ENCODE data around the gene SLC13A2.
"Not testable (repeated sequence)": the region's sequence is repeated elsewhere in the genome, so short reads cannot be mapped to it uniquely, and the experiment has no call there.

The SLC13A2 gene

DNA sequence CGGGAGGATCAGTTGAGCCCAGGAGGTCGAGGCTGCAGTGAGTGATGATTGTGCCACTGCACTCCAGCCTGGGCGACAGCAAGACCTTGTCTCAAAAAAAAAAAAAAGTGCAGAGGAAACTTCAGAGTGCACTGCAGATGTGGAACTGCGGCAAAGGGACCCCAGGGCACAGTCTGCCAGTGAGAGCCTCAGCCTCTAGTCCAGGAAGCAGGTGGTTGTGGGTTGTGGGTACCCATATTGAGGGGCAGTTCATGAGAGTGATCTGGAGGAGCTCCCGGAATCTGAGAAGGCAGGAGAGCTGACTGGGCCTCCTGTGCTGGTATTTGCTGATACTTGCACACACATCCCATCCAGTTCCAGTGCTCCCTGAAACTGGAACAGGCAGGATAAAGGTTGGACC, 45.8 kb downstream of the SLC13A2 start:
- peak; percentile 49 for DNase-seq

DNA sequence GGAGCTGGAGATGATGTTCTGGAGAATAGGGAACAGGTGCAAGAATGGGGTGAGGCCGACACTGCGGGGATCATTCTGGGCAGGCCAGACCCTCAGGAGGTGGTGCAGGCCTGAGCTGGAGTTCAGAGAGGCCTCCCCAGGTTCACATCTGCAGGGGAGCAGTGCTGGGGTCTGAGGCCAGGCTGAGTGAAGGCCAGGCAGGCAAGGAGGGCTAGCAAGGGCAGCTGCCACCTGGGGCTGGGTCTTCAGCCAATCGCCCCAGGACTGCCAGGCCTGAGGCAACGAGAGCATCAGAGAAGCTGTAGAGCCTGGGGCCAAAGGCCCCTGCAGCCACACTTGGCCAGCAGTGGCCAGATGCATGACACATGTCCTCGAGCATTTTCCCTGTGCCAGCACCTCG, 47.2 kb downstream of the SLC13A2 start:
- no peak for DNase-seq

DNA sequence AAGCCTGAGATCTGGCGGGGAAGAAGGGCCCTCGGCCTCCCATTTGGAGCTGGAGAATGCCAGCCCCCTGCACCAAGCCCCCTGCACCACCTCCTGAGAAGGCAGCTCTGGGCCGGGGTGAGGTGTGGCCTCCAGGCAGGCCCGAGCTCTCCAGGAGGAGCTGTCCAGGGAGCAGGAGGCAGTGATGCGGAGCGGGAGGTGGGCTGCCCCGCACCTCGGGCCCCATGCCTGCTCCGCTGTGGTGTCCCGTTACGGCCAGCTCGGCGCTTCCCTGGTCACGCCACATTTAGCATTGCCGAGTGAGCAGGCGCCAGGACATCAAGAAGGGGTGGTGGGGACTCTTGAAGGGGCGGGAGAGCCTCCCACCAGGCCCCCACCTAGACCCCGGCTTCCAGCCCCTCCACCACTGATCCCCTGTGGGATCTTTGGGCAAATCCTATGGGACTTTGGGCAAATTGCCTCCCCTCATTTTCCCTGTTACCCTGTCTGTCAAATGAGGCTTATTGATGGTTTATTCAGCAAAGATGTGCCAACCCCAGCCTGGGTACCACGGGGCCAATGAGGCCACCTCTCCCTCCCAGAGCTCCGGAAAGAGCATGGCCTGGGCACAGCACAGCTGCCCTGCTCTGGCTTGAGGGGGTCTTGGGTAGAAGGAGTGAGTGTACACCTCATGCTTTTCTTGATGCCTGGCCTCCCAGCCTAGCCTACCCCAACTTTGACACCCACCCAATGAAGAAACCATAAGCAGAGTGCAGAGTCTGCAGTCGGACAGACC, 48.1 kb downstream of the SLC13A2 start:
- no peak for DNase-seq

DNA sequence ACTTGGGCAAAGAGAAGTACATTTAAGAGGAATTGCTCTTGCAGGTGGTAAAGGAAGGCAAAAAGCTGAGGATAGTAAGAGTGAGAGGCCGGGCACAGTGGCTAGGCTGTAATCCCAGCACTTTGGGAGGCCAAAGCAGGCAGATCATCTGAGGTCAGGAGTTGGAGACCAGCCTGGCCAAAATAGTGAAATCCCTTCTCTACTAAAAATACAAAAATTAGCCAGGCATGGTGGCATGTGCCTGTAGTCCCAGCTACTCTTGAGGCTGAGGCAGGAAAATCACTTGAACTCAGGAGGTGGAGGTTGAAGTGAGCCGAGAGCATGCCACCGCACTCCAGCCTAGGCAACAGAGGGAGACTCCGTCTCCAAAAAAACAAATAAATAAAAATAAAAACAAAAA, 48.8 kb downstream of the SLC13A2 start:
- DNase-seq = not testable (repeated sequence)

DNA sequence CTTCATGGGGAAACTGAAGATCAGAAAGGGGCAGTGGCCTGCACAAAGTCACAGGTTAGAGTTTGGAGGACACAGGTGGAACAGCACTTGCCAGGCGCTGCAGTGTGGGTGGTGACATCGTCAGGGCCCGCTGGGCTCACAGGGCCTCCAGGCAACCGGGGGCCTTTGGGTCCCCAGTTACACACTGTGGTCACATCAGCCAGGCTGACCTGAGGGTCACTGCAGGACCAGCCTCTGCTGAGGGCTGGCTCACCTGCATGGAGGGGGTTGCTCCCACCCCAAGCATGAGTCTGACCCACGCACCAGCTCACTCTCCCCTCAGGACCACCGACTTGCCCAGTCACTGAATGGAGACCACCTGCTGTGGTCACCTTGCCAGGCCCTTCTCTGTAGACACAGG, 49.7 kb downstream of the SLC13A2 start:
- no peak for DNase-seq

DNA sequence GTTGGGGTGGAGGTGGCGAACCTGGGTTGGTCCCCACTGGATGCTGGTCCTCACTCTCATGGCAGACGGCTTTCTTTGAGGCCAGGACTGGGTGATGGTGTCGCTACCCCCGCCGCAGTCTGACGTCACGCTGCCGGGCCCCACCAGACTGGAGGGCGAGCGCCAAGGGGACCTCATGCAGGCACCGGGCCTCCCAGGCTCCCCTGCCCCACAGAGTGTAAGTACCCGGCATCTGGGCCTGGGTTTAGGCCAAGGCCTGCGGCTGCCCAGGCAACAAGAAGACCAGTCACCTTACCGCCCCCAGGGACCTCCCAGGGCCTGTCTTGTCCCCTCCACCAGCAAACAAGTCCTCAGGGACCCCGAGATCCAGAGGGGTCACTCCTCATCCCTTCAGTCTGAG, 50.4 kb downstream of the SLC13A2 start:
- no peak for DNase-seq

DNA sequence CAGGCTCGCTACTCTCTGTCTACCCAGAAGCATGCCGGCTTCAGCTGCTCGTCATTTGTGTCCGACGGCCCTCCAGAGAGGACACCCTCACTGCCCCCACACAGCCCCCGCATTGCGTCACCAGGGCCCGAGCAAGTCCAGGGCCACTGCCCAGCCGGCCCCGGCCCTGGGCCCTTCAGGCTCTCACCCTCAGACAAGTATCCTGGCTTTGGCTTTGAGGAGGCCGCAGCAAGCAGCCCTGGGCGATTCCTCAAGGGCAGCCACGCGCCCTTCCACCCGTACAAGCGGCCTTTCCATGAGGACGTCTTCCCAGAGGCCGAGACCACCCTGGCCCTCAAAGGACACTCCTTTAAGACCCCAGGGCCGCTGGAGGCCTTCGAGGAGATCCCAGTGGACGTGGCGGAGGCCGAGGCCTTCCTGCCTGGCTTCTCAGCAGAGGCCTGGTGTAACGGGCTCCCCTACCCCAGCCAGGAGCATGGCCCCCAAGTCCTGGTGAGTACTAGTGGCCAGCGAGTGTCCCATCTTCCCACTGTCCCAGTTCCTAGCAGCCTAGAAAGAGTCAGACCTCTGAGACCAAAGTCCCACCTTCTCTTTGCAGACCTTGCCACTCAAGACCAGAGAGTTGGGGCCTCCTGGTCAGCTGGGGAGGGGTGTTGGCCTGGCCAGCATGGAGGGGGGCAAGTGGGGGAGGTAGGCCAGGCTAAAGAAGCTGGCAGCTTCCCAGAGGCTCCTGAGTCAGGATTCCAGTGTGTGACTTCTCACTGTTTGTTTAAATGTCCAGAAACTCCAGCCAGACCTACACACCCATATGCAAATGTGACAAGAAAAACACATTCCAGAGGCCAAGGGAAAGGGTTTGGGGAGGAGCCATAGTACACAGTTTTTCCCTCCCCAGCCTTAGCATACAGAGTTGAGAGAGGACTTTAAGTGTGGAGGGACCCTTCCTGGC, 51.3 kb downstream of the SLC13A2 start:
- no peak for DNase-seq

DNA sequence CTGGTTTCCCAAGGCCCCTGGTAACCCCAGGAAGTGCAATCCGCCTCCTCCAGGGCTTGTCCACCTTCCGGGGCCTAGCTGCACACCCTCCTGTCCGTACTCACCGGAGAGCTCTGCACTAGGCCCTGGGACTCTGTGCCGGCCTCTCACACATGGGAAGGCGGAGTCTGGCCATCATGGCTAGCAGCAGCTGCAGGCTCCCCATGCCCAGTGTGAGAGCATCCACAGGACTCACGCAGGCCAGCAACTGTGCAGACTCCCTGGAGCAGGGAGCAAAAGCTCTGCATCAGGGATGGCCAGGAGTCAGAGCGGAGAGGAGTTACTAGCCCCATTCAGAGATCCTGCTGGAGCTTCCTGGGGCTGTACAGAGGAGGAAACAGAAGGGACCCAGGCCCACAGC, 52.9 kb downstream of the SLC13A2 start:
- no peak for DNase-seq

DNA sequence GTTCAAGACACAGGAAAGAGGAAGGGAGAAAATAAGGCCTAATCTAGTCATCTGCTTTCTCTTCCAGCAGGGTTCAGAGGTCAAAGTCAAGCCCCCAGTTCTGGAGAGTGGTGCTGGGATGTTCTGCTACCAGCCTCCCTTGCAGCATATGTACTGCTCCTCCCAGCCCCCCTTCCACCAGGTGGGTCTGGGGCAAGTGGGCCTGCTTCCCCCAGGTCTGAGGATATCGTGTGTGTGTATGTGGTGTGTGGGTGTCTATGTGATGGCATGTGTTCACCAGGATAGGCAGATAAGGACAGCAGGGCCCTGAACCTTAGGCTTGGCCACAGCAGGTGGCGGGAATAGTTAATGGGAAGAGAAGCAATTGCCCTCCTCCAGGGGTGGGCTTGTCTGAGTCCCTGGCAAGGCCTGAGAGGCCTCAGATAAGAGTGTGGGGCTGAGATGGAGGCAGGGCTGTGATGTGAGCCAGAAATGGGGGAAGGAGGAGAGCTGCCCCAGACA, 53.8 kb downstream of the SLC13A2 start:
- no peak for DNase-seq

DNA sequence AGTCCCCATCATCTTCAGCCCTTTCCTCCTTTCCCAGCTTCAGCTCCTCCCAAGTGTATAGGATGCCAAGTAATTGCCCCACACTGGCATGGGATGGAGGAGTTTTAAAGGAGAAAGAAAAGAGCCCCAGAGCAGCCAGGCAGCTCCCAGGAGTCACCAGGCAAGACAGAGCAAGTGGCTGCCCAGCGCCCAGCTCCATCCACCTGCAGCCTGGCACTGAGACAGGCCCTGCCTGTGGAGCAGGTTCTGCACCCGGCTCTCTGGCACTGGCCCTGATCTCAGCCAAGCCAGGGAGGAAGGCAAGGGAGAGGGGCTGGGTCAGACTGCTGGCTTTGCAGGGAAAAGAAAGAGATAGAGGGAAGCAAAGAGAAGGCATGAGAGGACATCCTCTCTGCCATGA, 54.4 kb downstream of the SLC13A2 start:
- no peak for DNase-seq

DNA sequence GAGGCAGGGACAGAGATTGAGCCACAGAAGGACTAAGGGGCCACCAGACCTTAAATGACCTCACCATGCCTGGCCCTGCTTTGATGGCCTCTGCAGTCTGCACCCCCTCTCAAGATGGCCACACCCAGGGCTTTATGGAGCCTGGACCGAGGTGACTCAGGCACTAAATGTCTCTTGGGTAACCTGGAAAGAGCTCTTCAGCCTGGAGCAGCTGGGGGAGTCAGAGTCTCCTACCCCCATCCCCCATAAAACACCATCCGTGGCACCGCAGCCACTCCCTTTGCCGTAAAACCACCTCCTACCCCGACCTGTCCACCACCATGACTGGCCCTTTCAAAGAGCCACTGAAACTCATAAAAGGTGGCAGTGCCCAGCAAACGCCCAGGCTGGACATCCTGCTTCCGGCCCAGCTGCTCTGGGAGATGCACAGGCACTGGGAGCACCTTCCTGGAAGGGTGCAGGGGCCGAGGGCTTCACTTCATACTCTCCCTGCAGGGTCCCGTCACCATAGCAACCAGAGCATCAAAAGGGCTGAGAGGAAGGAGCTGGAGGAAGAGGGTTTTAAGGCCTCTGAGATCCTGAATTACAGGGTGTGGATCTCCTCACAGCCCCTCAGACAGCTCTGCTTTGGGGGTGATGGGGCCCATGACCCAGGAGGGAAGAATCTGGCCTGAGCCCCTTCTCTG, 55.0 kb downstream of the SLC13A2 start:
- DNase-seq = no peak

DNA sequence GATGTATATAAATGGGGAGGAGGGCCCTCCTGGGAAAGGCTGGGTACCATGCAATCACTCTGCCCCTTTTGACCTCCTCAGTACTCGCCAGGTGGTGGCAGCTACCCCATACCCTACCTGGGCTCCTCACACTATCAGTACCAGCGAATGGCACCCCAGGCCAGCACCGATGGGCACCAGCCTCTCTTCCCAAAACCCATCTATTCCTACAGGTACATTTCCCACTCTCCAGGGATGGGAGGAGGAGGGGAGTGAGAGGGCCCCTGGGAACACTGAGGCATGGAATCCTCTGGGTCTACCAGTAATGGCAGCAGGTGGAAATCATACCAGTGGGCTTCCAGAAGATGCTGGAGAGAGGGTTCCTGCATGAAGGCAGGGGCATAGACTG, 55.6 kb downstream of the SLC13A2 start:
- no peak for DNase-seq

DNA sequence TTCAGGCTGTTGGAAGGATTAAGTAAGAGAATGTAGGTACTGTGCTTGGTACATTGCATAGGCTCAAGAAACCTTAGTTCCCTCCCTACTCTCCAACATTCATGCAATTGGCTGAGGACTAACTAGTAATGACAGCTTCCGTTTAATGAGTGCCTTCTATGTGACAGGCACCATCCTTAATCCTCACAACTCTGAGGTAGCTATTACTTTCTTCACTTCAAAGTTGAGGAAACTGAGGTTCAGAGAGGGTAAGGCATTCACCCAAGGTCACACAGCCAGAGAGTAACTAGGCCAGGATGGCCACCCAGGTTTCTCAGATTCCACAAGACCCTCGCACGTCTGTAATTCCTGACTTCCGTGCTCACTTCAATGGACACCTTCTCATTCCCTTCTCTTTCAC, 56.8 kb downstream of the SLC13A2 start:
- DNase-seq = no peak

DNA sequence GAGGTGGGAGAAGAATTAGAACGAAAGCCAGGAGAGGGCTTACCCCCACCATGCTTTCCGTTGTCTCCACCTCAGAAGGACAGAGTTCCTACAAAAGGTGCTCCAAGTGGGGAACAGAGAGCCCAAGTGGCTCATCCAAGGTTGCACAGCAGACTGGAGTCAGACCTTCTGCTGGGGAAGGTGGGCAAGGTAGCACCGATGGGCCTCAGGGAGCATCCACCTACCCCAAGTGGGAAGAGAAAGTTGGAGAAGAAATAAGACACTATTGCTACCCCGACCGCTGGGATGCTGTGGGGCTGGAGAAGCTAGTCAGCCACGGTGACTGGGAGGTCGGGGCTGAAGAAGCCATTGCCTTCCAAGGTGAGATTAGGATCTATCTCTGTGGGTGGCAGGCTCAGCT, 57.5 kb downstream of the SLC13A2 start:
- no peak for DNase-seq

DNA sequence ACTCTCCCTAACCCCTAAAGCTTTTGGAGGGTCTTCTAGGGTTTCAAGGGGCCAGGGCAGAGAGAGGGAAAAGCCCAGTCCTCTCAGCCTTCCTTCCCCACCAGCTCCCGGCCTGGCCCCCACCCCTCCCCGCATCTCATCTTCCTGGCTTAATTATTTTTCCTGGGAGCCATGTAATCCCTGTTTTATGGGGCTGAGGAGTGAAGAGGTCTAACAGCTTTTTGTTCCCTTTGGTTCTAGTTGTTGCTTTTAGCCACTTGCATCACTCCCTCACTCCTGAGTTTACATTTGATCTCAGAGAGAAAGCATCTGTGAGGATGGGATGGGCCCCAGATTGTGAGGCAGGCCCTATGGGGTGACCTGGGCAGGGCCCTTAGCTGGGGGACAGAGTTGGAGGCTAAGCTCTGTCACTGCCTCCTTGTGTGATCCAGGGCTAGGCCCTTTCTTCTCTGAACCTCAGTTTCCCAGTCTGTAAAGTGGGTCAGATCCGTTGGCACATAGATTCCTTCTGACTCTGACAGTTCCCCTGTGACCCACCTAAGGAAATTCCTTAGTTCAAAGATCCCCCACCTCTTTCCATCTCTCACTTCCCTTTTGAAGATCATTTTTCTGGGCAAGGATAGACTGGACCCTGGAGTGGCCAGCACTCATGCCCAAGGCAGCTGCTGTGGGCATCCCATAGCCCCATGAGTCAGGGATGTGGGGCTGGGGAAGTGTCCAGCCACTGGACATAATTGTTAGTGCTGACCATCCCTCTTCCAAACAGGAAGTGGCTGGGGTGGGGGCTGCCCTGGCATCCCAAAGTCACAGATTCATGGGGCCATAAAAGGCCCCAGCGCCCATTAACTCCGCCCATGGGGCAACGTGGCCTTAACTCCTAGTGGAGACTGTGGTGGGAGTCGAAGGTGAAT, 58.9 kb downstream of the SLC13A2 start:
- no peak for DNase-seq

DNA sequence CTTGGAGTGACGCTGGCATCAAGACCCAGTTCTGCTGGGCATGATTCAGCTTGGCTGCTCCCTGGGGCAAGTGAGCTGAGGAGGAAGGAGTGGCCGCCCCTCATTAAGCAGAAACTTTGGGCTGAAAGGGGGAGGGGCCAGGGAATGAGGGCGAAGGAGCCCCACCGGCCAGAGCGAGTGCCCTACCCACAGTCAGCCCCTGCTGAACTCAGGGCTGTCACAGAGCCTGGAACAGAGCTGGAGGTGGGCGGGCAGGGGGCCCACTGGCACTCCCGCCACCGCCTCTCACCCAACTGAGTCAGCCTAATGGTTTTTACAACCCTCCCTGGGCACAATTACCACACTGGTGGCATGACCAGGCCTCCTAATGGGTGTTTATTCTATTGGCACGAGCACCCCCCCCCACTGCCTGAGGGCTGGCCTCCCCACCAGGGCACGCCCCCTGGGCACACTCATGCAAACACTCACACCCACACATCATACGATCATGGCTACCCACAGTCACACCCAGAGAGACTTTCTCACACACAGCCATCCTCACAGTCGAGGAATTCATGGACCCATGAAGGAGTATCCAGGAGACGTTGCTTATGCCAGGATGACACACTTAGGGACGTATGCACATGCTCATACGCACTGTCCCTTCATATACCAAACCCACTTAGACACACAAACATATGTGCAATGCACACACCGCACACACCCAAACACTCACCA, 59.8 kb downstream of the SLC13A2 start:
- DNase-seq = no peak

DNA sequence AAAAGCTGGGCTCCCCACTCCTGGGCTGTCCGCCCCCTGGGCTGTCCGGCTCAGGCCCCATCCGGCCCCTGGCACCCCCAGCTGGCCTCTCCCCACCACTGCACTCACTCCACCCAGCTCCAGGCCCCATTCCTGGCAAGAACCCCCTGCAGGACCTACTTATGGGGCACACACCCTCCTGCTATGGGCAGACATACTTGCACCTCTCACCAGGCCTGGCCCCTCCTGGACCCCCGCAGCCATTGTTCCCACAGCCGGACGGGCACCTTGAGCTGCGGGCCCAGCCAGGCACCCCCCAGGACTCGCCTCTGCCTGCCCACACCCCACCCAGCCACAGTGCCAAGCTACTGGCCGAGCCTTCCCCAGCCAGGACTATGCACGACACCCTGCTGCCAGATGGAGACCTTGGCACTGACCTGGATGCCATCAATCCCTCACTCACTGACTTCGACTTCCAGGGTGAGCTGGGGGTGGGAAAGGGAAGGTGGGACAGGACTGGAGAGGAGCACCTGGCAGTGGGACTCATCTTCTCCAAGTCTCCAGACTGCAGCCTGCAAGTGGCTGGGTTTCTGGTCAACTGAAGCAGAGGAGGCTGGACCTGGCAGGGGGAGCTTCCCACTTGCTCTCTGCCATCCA, 61.4 kb downstream of the SLC13A2 start:
- DNase-seq = no peak

DNA sequence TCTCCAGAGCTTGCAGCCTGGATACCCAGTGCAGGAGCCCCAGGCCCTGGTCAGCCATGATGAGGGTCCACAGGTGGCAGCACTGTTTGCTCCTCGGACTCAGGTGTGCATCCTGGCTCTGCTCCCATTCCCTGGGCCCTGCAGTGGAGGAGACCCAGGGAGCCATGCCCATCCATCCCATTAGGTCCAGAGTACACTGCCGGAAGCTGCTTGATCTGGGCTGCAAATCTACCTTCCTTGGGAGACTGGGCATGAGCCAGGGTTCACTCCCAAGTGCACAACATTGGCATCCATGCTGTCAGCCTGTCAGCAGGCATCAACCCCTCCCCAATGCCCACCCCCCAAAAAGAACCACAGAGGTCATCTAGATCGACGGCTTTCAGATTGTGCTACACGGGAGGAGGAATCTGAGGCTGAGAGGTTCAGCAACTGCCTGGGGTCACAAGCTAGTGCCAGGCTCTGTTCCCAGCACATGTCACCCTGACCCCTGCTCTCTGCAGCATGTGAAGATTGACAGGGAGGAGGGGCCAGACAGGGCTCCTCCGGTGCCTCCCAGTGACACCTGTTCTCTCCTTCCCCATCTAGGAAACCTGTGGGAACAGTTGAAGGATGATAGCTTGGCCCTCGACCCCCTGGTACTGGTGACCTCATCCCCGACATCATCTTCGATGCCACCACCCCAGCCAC, 63.2 kb downstream of the SLC13A2 start:
- no peak for DNase-seq

DNA sequence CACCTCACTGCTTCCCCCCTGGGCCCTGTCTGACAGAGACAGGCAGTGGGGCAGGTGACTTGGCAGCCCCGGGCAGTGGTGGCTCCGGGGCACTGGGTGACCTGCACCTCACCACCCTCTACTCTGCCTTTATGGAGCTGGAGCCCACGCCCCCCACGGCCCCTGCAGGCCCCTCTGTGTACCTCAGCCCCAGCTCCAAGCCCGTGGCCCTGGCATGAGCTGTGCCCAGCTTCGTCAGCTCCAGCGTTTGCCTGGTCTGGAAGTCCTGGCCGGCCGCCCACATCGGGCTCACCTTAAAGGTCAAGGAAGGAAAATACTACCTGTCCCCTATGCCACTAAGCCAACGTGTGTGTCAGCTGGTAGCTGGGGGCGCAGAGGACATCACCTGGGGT, 63.8 kb downstream of the SLC13A2 start:
- no peak for DNase-seq

DNA sequence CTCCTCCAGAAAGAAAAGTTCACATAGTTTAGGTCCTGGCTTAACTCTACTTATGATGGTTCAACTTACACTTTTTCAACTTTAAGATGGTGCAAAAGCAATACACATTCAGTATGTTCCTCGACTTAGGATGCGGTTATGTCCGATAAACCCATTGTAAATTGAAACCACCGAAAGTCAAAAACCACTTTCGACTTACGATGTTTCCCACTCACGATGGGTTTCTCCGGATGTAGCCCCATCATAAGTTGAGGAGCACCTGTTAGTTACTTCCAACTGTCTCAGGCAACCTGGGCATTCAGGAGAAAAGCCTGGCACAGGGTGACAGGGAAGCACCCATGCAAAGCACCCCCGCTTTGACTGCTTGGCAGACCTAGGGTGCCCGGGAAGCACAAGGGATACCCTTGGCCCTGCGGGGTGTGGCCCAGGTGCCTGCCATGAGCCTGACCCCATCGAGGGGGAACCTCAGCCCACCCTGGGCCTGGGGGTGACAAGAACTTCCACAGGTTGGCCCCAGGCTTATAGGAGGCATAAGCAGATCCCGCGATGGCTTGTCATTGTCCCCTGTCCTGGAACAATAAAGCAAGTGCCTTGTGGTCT, 65.0 kb downstream of the SLC13A2 start:
- no peak for DNase-seq

Data from MV-4-11 (cell line).